Transverse colon (tissue), 4 donors: Measurements from ENCODE around the gene FUT3. TPM values are rescaled to one million over a fixed set of nuclear protein-coding genes. Genes with fewer than 3 reads are reported as not detected.

ENCODE experiments used
- DNase-seq: peaks from one replicate; pipeline ENCODE4 v3.0.0-alpha.2; 2019
- H3K27ac ChIP-seq, 4 donors: fragments of 200-600 bp; sonication (generic); 2 replicates each; pipeline ENCODE4 v1.5.1; 2016 to 2018; ENCODE audit warnings: inconsistent platforms in 4 of 4
- H3K27me3 ChIP-seq: fragments of 200-600 bp; sonication (generic); 2 replicates; pipeline ENCODE4 v1.5.1; 2017; ENCODE audit warnings: inconsistent platforms
- H3K36me3 ChIP-seq, 4 donors: fragments of 200-600 bp; sonication (generic); 2 replicates each; pipeline ENCODE4 v1.5.1; 2017 to 2019; ENCODE audit warnings: inconsistent platforms in 4 of 4
- H3K4me1 ChIP-seq, 4 donors: fragments of 200-600 bp; sonication (generic); 2 replicates each; pipeline ENCODE4 v1.5.1; 2017 to 2020; ENCODE audit warnings: inconsistent platforms in 4 of 4
- H3K4me3 ChIP-seq, 4 donors: fragments of 200-600 bp; sonication (generic); 1 replicate in 1 of 4; 2 replicates in 3 of 4; pipeline versions ENCODE4 v1.5.1 to v1.6.1; 2017 to 2019; ENCODE audit warnings: inconsistent platforms in 4 of 4
- H3K9me3 ChIP-seq, 2 donors: fragments of 200-600 bp; sonication (generic); 2 replicates each; pipeline ENCODE4 v1.5.1; 2017 to 2019; ENCODE audit warnings: inconsistent platforms in 2 of 2
- EP300 ChIP-seq: sonication (generic); formaldehyde crosslinking; IDR thresholded peaks from one replicate; pipeline ENCODE4 v1.6.1; 2017; ENCODE audit warnings: antibody characterized with exemption, low read depth
- POLR2A ChIP-seq: fragments of 450-650 bp; IDR thresholded peaks from one replicate; pipeline ENCODE4 v1.6.1; 2016; ENCODE audit warnings: antibody characterized with exemption, mild to moderate bottlenecking, moderate library complexity
- POLR2AphosphoS5 ChIP-seq, 3 donors: sonication (generic); formaldehyde crosslinking; IDR thresholded peaks; one replicate each; pipeline ENCODE4 v1.6.1; 2016; ENCODE audit warnings: antibody characterized with exemption in 3 of 3
- WGBS, 2 donors: methylation state at CpG; one replicate each; pipeline ENCODE4 v1.1.5; 2018; ENCODE audit warnings: low coverage in 1 of 2; 5-methylcytosine and 5-hydroxymethylcytosine counted together
- in situ Hi-C, 4 donors: fragments of 200-750 bp; cut with MboI; loops; one replicate each; pipeline versions ENCODE4 v1.15.0 to v1.15.1; 2017; ENCODE audit warnings: low sequenced_read_pairs in 3 of 4, low pct_ligation_motif_present in 1 of 4, low pct_unique_long_range_greater_than_20kb in 1 of 4
- intact Hi-C: fragments of 100-400 bp; cut with DNase I; formaldehyde crosslinking; loops from one replicate; pipeline ENCODE4 v1.15.1; 2023; ENCODE audit warnings: low total_unique reads
- total RNA-seq, 4 donors: library from RNA; depleted of rRNA; stranded (reverse); fragments of >200 nt; gene quantifications; one replicate each; pipeline ENCODE4 v1.1.0, GENCODE V29; 2016
- TF ChIP-seq, protein P1 (sequence below), 5 experiments: fragments of 200-600 bp in 3 of 5; fragments of 450-650 bp in 2 of 5; sonication (generic) in 3 of 5; IDR thresholded peaks; 1 replicate in 2 of 5; 2 replicates in 3 of 5; pipeline ENCODE4 v1.5.1; 2016 to 2017; ENCODE audit warnings: antibody characterized with exemption in 5 of 5, inconsistent platforms in 3 of 5, mild to moderate bottlenecking in 2 of 5, moderate library complexity in 1 of 5

The FUT3 gene
- total RNA-seq, 4 donors from 2014 or later: 180 to 222 (median 191) TPM

DNA sequence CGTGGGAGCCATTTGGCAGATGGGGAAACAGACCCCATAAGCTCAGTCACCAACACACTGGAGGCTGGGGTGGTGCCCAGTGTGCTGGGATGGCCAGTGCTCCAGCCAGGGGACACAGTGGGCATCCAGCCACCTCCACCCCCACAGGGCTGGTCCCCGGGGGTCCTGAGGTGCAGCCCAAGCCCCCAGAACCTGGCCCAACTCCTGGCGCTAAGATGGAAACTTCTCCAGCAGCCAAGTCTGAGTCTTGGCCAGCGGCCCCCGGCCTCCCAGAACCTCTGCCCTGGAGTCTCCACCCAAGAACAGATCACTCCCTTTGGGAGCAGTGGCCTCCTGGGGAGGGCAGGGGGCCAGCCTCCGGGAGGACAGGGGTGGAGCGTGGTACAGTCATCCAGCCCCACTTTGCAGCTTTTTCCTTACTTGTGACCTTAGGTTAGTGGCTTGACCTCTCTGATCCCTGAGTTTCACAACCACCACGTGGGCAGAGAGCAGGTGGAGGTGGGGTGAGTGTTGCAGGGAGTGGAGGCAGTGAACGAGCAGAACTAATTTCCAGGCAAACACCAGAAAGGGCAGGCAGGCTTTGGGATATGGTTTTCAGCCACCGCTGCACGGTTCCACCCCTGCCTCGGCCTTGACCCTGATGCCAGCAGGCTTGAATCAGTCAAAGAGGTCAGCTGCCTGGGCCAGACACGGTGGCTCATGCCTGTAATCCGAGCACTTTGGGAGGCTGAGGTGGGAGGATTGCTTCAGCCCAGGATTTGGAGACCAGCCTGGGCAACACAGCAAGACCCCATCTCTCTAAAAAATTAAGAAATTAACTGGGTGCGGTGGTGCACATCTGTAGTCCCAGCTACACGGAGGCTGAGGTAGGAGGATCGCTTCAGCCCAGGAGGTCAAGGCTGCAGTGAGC is 50.6 kb downstream of the FUT3 start:
- H3K4me3 ChIP-seq: no peak overlapping the region
- TF ChIP-seq POLR2A (no peak), POLR2AphosphoS5 (IDR thresholded peaks at IDR 0.05) (no peak), EP300 (no peak)
- TF ChIP-seq, protein P1, sequence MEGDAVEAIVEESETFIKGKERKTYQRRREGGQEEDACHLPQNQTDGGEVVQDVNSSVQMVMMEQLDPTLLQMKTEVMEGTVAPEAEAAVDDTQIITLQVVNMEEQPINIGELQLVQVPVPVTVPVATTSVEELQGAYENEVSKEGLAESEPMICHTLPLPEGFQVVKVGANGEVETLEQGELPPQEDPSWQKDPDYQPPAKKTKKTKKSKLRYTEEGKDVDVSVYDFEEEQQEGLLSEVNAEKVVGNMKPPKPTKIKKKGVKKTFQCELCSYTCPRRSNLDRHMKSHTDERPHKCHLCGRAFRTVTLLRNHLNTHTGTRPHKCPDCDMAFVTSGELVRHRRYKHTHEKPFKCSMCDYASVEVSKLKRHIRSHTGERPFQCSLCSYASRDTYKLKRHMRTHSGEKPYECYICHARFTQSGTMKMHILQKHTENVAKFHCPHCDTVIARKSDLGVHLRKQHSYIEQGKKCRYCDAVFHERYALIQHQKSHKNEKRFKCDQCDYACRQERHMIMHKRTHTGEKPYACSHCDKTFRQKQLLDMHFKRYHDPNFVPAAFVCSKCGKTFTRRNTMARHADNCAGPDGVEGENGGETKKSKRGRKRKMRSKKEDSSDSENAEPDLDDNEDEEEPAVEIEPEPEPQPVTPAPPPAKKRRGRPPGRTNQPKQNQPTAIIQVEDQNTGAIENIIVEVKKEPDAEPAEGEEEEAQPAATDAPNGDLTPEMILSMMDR (IDR thresholded peaks at IDR 0.05): no peak
- no peak overlapping the region for H3K27ac ChIP-seq
- no peaks in the 10 kb centered on the region for H3K36me3 ChIP-seq
- in situ Hi-C loops (loop anchor here in 3 of 4 donors (10.0 kb wide), 3 partner anchors 84 to 224 kb away; no protein-coding TSS in a partner anchor), intact Hi-C loops (no loop called here)
- H3K27me3 ChIP-seq: peaks cover 29% of the 10 kb centered on the region
- WGBS, 2 donors: 74% methylated on average over 16 of the region's 17 CpGs; no CpG with 5 or more reads in 1 of the 2 donors
- H3K9me3 ChIP-seq: no peaks in the 10 kb centered on the region
- no peak for DNase-seq
- peaks cover 4 to 23% (median 18%) of the 10 kb centered on the region in 4 donors for H3K4me1 ChIP-seq

DNA sequence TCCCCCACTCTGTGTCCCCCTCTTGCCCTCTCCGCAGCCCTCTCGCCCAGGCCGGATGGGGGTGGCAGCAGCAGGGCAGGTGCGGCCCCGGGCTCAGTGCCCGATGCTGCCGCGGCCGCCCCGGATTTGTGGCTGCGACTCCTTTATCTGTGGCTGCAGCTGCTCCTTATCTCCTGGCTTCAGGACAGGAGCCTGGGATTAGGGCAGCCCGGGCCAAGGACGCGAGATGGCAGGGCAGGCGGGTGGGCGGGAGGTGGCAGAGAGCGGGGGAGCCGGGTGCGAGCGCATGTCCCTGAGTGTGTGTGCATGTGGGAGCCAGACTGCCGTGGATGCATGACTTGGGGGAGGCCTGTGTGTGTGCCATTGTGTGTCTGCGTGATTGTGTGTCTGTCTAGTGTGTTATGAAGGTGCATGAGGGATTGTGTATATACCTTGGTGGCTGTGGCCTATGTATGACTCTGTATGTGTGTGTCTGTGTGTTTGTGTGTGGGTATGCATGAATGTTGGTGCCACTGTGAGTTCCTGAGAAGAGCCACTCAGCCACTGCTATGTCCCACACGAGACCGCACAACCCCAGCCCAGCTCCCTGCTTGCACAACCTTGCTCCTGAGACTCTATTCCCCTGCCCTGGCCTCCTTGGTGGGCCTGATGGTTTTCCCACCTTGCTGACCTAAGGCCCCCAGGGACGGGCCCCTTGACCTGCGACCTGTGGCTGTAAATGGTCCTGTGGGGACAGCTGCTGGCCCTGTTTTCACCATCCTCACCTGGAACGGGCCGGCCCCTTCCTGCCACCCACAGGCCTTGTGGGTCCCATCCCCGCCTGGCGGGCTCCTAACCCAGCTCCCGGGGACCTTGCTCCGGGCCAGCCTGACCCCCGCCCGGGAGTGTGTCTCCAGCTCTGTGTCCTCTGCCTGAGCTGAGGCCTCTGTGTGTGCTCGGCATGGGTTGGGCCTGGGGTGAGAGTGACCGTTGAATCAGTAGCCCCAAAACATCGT is 51.7 kb downstream of the FUT3 start:
- no peaks in the 10 kb centered on the region for H3K36me3 ChIP-seq
- H3K9me3 ChIP-seq: no peaks in the 10 kb centered on the region
- H3K4me3 ChIP-seq: no peak overlapping the region
- peaks cover 4 to 18% (median 13%) of the 10 kb centered on the region in 4 donors for H3K4me1 ChIP-seq
- no peak for DNase-seq
- in situ Hi-C loops (loop anchor here in 3 of 4 donors (10.0 kb wide), 3 partner anchors 85 to 225 kb away; no protein-coding TSS in a partner anchor), intact Hi-C loops (no loop called here)
- TF ChIP-seq EP300 (no peak), POLR2A (no peak), POLR2AphosphoS5 (IDR thresholded peaks at IDR 0.05) (no peak)
- TF ChIP-seq, protein P1 (IDR thresholded peaks at IDR 0.05): no peak
- H3K27me3 ChIP-seq: peaks cover 24% of the 10 kb centered on the region
- no peak overlapping the region for H3K27ac ChIP-seq
- WGBS, 2 donors: 47 to 81% methylated on average over 5 to 33 of the region's 37 CpGs

DNA sequence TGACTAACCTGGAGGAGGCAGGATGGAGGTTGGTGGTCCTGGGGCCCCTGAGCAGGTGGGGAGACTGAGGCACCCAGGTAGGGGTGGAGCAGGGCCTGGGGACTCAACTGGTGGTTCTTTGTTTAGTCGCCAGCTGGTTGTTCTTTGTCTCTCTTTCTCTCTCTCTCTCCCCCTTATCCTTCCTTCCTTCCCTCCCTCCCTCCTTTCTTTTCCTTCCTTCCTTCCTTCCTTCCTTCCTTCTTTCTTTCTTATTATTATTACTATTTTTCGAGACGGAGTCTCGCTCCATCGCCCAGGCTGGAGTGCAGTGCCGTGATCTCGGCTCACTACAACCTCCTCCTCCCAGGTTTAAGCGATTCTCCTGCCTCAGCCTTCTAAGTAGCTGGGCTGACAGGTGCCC is 53.0 kb downstream of the FUT3 start:
- no peak overlapping the region for H3K4me3 ChIP-seq
- peaks cover 13% of the 10 kb centered on the region for H3K27me3 ChIP-seq
- intact Hi-C loops (no loop called here), in situ Hi-C loops (no loop called here)
- DNase-seq: no peak
- WGBS, 2 donors: 84 to 89% methylated on average over 3 to 8 of the region's 8 CpGs
- TF ChIP-seq POLR2A: no peak
- TF ChIP-seq, protein P1 (IDR thresholded peaks at IDR 0.05): no peak
- TF ChIP-seq POLR2AphosphoS5 (IDR thresholded peaks at IDR 0.05): no peak
- TF ChIP-seq EP300: no peak
- no peak overlapping the region for H3K27ac ChIP-seq
- peaks cover 0 to 5% (median 2%) of the 10 kb centered on the region in 4 donors for H3K4me1 ChIP-seq
- no peaks in the 10 kb centered on the region for H3K9me3 ChIP-seq
- H3K36me3 ChIP-seq: no peaks in the 10 kb centered on the region
